Measurements from ENCODE around the gene H1-8. TPM values are rescaled to one million over a fixed set of nuclear protein-coding genes. Genes with fewer than 3 reads are reported as not detected.

The H1-8 gene
- total and polyA plus RNA-seq, 9 of the 15 experiments (the other 6 are each of a cell fraction or from before 2014, with no cell fraction given), result not detected

GRCh38 chr3:129597087-129597999, 54.4 kb downstream of the H1-8 start (continued):
- TF ChIP-seq, protein P1, sequence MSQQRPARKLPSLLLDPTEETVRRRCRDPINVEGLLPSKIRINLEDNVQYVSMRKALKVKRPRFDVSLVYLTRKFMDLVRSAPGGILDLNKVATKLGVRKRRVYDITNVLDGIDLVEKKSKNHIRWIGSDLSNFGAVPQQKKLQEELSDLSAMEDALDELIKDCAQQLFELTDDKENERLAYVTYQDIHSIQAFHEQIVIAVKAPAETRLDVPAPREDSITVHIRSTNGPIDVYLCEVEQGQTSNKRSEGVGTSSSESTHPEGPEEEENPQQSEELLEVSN (IDR thresholded peaks at IDR 0.05; ENCODE audit: borderline replicate concordance in 1 of 2, extremely low read depth in 1 of 2, insufficient read depth in 1 of 2, insufficient read length in 1 of 2, low read depth in 1 of 2, low read length in 1 of 2, poor library complexity in 1 of 2, severe bottlenecking in 1 of 2), result no peak
- TF ChIP-seq ZNF780A (CRISPR knock-in tag; IDR thresholded peaks at IDR 0.05) (no peak), CREB1 (IDR thresholded peaks at IDR 0.05) (no peak), CREB1 (CRISPR knock-in tag; IDR thresholded peaks at IDR 0.05) (no peak), CCNT2 (IDR thresholded peaks at IDR 0.05; ENCODE audit: borderline replicate concordance, extremely low read depth, insufficient read length, low read depth, low read length) (no peak), TAL1 (IDR thresholded peaks at IDR 0.05) (no peak), ZNF121 (CRISPR knock-in tag; conservative IDR thresholded peaks at IDR 0.05) (no peak), ZNF785 (CRISPR knock-in tag; IDR thresholded peaks at IDR 0.05) (no peak), ZNF717 (CRISPR knock-in tag; IDR thresholded peaks at IDR 0.05) (no peak), RBM22 (IDR thresholded peaks at IDR 0.05; ENCODE audit: low read depth, low read length, poor library complexity, severe bottlenecking) (no peak), SMARCC2 (IDR thresholded peaks at IDR 0.05; ENCODE audit: low read depth) (no peak), SP1 (CRISPR knock-in tag; IDR thresholded peaks at IDR 0.05) (0 out of 2 replicates have a peak, but pooled peaks have one; percentile 37), PBX2 (CRISPR knock-in tag; IDR thresholded peaks at IDR 0.05; ENCODE audit: low read depth) (no peak), PBX2 (tag; conservative IDR thresholded peaks at IDR 0.05; ENCODE audit: low read depth) (0 out of 2 replicates have a peak, but pooled peaks have one; percentile 27), XRCC5 (IDR thresholded peaks at IDR 0.05; ENCODE audit: low read depth, low read length) (no peak), MED1 (CRISPR knock-in tag; IDR thresholded peaks at IDR 0.05; ENCODE audit: borderline replicate concordance) (no peak), ELK1 (CRISPR knock-in tag; IDR thresholded peaks at IDR 0.05) (no peak), NCOA4 (IDR thresholded peaks at IDR 0.05; ENCODE audit: partially characterized antibody) (no peak), HDAC3 (IDR thresholded peaks at IDR 0.05; ENCODE audit: borderline replicate concordance, partially characterized antibody) (no peak)
- TF ChIP-seq, protein P2, sequence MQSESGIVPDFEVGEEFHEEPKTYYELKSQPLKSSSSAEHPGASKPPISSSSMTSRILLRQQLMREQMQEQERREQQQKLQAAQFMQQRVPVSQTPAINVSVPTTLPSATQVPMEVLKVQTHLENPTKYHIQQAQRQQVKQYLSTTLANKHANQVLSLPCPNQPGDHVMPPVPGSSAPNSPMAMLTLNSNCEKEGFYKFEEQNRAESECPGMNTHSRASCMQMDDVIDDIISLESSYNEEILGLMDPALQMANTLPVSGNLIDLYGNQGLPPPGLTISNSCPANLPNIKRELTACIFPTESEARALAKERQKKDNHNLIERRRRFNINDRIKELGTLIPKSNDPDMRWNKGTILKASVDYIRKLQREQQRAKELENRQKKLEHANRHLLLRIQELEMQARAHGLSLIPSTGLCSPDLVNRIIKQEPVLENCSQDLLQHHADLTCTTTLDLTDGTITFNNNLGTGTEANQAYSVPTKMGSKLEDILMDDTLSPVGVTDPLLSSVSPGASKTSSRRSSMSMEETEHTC (IDR thresholded peaks at IDR 0.05), result no peak
